NCI-H1048 (cell line): ENCODE data around the gene PPFIA2.
A peak's percentile ranks its signal among the peaks of the same experiment; 100 is the strongest.

Experiments
- DNase-seq: peaks from one replicate; lab custom pipeline; 2025; lab: John Stamatoyannopoulos, UW

The PPFIA2 gene

GRCh38 chr12:81441629-81442028 is 317.5 kb downstream of the PPFIA2 start:
- DNase-seq = no peak

- peak; percentile 85 for DNase-seq
Measured at GRCh38 chr12:81440001-81440400, 319.1 kb downstream of the PPFIA2 start.

- DNase-seq = no peak
Measured at GRCh38 chr12:81439344-81439743, 319.8 kb downstream of the PPFIA2 start.

- DNase-seq = no peak
Measured at GRCh38 chr12:81417056-81417455, 342.1 kb downstream of the PPFIA2 start.

GRCh38 chr12:81416571-81416970 is 342.6 kb downstream of the PPFIA2 start:
- no peak for DNase-seq

GRCh38 chr12:81414441-81414840 is 344.7 kb downstream of the PPFIA2 start:
- DNase-seq = no peak

- no peak for DNase-seq
Measured at GRCh38 chr12:81412940-81413339, 346.2 kb downstream of the PPFIA2 start.

- DNase-seq = no peak
Measured at GRCh38 chr12:81403348-81403747, 355.8 kb downstream of the PPFIA2 start.

GRCh38 chr12:81401241-81401640 is 357.9 kb downstream of the PPFIA2 start:
- DNase-seq = no peak

GRCh38 chr12:81400024-81400423 is 359.1 kb downstream of the PPFIA2 start:
- DNase-seq = no peak

GRCh38 chr12:81395431-81395830 is 363.7 kb downstream of the PPFIA2 start:
- DNase-seq = no peak

- no peak for DNase-seq
Measured at GRCh38 chr12:81389550-81390099, 369.5 kb downstream of the PPFIA2 start.

GRCh38 chr12:81386101-81386500 is 373.0 kb downstream of the PPFIA2 start:
- DNase-seq = no peak

GRCh38 chr12:81381951-81382350 is 377.2 kb downstream of the PPFIA2 start:
- DNase-seq = no peak

- no peak for DNase-seq
Measured at GRCh38 chr12:81378601-81379285, 380.4 kb downstream of the PPFIA2 start.

GRCh38 chr12:81377771-81378170 is 381.4 kb downstream of the PPFIA2 start:
- DNase-seq = no peak

GRCh38 chr12:81375969-81376368 is 383.2 kb downstream of the PPFIA2 start:
- DNase-seq = no peak

- no peak for DNase-seq
Measured at GRCh38 chr12:81370456-81370855, 388.7 kb downstream of the PPFIA2 start.

GRCh38 chr12:81369175-81369574 is 390.0 kb downstream of the PPFIA2 start:
- no peak for DNase-seq

GRCh38 chr12:81365284-81365683 is 393.9 kb downstream of the PPFIA2 start:
- no peak for DNase-seq

GRCh38 chr12:81360916-81361315 is 398.2 kb downstream of the PPFIA2 start:
- DNase-seq = no peak

- DNase-seq = no peak
Measured at GRCh38 chr12:81359736-81360135, 399.4 kb downstream of the PPFIA2 start.

- no peak for DNase-seq
Measured at GRCh38 chr12:81354327-81354932, 404.7 kb downstream of the PPFIA2 start.

- no peak for DNase-seq
Measured at GRCh38 chr12:81350309-81350708, 408.8 kb downstream of the PPFIA2 start.
